Choroid plexus epithelial cell (primary cell): ENCODE results near the gene SMIM26.

Experiments
- DNase-seq: peaks from one replicate; pipeline ENCODE4 v3.0.0-alpha.2; 2010; ENCODE audit warnings: low read depth
- H3K4me3 ChIP-seq: 2 replicates; pipeline ENCODE4 v1.5.1; 2011; ENCODE audit warnings: low read depth, mild to moderate bottlenecking, control low read depth, low read length, moderate library complexity
- CTCF ChIP-seq: conservative IDR thresholded peaks from 2 replicates; pipeline ENCODE4 v1.5.1; 2011; ENCODE audit warnings: low read depth, mild to moderate bottlenecking, control low read depth, inconsistent platforms, low read length, moderate library complexity

Gene SMIM26

DNA sequence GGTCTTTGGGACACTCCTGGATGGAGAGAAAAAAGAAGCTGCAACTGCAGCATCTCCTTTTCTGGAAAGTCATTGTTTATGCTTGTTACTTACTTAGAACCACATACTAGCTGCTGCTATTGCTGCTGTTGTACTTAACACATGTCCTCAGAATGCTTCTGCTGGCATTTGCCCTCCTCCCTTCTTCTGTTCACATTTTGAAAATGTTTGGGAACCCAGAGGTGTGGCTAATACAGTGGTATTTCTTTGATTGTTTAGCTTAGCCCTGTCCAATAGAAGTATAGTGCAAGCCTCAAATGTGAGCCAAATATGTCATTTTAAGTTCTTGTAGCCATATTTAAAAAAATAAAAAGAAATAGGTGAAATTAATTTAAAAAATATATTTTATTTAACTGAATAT is 29.0 kb downstream of the SMIM26 start:
- H3K4me3 ChIP-seq = no peak overlapping the region
- no peak for DNase-seq
- TF ChIP-seq CTCF = no peak

GRCh38 chr20:18609741-18610140 is 42.5 kb downstream of the SMIM26 start:
- TF ChIP-seq CTCF = no peak
- H3K4me3 ChIP-seq = no peak overlapping the region
- no peak for DNase-seq

GRCh38 chr20:18611492-18611891 is 44.3 kb downstream of the SMIM26 start:
- no peak for TF ChIP-seq CTCF
- H3K4me3 ChIP-seq = no peak overlapping the region
- no peak for DNase-seq

DNA sequence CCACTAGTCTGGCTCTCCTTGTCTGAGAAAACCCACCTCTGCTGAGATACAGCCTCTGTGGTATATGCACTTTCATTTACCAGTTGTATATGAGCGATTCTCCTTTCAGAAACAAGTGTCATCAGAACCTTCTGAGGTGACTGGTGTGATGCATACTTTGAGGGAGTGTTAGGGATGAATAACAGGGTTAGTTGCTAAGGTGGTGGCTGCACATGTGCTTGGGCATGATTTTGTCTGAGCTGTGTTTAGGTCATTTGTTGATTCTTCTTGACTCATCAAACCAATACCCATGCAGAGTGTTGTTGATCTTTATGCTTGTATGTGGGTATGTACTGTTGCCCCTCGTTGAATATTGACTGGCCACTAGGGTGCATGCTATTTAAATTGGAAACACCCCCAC is 46.3 kb downstream of the SMIM26 start:
- DNase-seq = no peak
- TF ChIP-seq CTCF = no peak
- H3K4me3 ChIP-seq = no peak overlapping the region

GRCh38 chr20:18614244-18614643 is 47.0 kb downstream of the SMIM26 start:
- H3K4me3 ChIP-seq = no peak overlapping the region
- no peak for TF ChIP-seq CTCF
- DNase-seq = no peak

DNA sequence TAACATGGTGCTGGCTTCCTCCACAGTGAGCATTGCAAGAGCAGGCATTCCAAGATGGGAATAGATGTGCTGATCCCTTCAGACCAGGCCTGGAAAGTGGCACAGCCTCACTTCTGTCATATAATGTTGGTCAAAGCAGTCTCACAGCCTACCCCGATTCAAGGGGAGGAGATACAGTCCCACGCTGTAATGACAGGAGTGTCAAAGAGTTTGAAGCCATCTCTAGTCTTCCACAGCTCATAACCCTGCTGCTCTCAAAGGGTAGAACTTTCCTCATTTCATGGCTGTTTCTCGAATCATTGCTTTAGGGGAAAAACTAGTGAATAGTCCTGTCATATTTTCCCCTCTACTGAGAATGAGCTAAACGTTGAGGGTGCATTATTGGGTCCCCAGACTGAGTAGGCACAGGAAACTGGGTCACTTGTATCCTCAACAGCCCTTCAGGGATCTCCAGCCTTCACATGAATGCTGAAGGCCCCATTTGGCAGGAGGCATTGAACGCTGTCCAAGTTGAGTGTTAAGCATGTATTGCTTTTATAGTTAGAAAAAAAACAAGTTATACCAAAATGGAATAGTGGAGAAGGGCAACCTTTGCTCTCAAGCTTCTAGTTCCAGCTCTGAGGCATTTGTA is 47.9 kb downstream of the SMIM26 start:
- H3K4me3 ChIP-seq = no peak overlapping the region
- no peak for DNase-seq
- TF ChIP-seq CTCF = no peak
